Natural killer cell (primary cell): ENCODE results near the gene CCKAR. TPM values are rescaled to one million over a fixed set of nuclear protein-coding genes. Genes with fewer than 3 reads are reported as not detected.

Source experiments
- ATAC-seq, 3 donors: fragments of 150-1000 bp in 2 of 3; fragments of 200-7000 bp in 1 of 3; cut with Tn5 transposase; 1 replicate in 1 of 3; 2 replicates in 2 of 3; pipeline ENCODE4 v1.10.0; 2021; ENCODE audit warnings: mild to moderate bottlenecking in 2 of 3, moderate library complexity in 2 of 3
- DNase-seq, 2 donors: peaks; one replicate each; pipeline versions ENCODE4 v3.0.0 to v3.0.0-alpha.2; 2013 to 2021; ENCODE audit warnings: mixed read lengths in 1 of 2
- H3K27ac ChIP-seq: one replicate; pipeline ENCODE4 v1.5.1; 2013; ENCODE audit warnings: mild to moderate bottlenecking, low read length
- H3K27me3 ChIP-seq: one replicate; pipeline ENCODE4 v1.6.1; 2013; ENCODE audit warnings: low read length; ENCODE audit not compliant: control insufficient read depth, insufficient read depth
- H3K36me3 ChIP-seq: one replicate; pipeline ENCODE4 v1.6.1; 2013; ENCODE audit warnings: low read length; ENCODE audit not compliant: control insufficient read depth, insufficient read depth
- H3K4me1 ChIP-seq: one replicate; pipeline ENCODE4 v1.6.1; 2013; ENCODE audit warnings: low read length; ENCODE audit not compliant: control insufficient read depth, insufficient read depth
- H3K4me3 ChIP-seq: one replicate; pipeline ENCODE4 v1.5.1; 2013; ENCODE audit warnings: low read length
- H3K9me3 ChIP-seq: one replicate; pipeline ENCODE4 v1.6.1; 2013; ENCODE audit warnings: low read length; ENCODE audit not compliant: control insufficient read depth, insufficient read depth
- H3K27ac Mint-ChIP-seq, 2 donors: one replicate each; pipeline ENCODE4 v1.8.0; 2022; ENCODE audit warnings: mild to moderate bottlenecking in 2 of 2, mixed read lengths in 2 of 2, moderate library complexity in 1 of 2
- H3K27me3 Mint-ChIP-seq, 2 donors: one replicate each; pipeline ENCODE4 v1.8.0; 2022; ENCODE audit warnings: low read depth in 2 of 2, mixed read lengths in 2 of 2
- H3K36me3 Mint-ChIP-seq: one replicate; pipeline ENCODE4 v1.8.0; 2022; ENCODE audit warnings: mixed read lengths
- H3K4me1 Mint-ChIP-seq, 2 donors: one replicate each; pipeline ENCODE4 v1.8.0; 2022; ENCODE audit warnings: mixed read lengths in 2 of 2
- H3K4me3 Mint-ChIP-seq: one replicate; pipeline ENCODE4 v1.8.0; 2022; ENCODE audit warnings: mild to moderate bottlenecking, moderate library complexity, mixed read lengths
- H3K9me3 Mint-ChIP-seq, 2 donors: one replicate each; pipeline ENCODE4 v1.8.0; 2022; ENCODE audit warnings: mixed read lengths in 2 of 2
- WGBS: methylation state at CpG from one replicate; pipeline ENCODE4 v1.1.7; 2013; ENCODE audit warnings: missing lambda C conversion rate; ENCODE audit not compliant: insufficient coverage; 5-methylcytosine and 5-hydroxymethylcytosine counted together
- intact Hi-C: fragments of 100-400 bp; cut with micrococcal nuclease; formaldehyde crosslinking; loops from one replicate; pipeline ENCODE4 v1.14.2; 2022
- total RNA-seq, 4 donors: library from RNA; stranded (reverse); fragments of 120-200 nt in 1 of 4; gene quantifications; one replicate each; pipeline versions ENCODE4 v1.2.3 to v1.2.4, GENCODE V29; 2013 to 2022
- TF ChIP-seq, protein P1 (sequence below): fragments of 200-600 bp; IDR thresholded peaks from one replicate; pipeline ENCODE4 v1.8.0; 2022; ENCODE audit warnings: antibody characterized with exemption

The CCKAR gene
- total RNA-seq, 3 donors from 2014 or later (not counting 1 experiment from before 2014, with no cell fraction given): not detected

DNA sequence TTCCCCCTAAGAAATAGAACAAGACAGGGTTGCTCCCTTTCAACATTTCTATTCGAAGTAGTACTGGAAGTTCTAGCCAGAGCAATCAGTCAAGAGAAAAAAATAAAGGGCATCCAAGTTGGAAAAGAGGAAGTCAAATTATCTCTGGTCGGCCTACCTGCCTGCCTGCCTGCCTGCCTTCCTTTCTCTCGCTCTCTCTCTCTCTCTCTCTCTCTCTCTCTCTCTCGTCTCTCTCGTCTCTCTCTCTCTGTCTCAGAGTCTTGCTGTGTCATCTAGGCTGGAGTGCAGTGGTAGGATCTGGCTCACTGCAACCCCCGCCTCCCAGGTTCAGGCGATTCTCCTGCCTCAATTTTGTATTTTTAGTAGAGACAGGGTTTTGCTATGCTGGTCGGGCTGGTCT lies 42.9 kb downstream of the CCKAR start:
- 51% methylated on average over 4 of the region's 8 CpGs for WGBS
- Mint-ChIP-seq H3K4me3 (no peak overlapping the region), H3K27me3 (peaks cover 14 to 23% of the 10 kb centered on the region in 2 donors), H3K36me3 (no peaks in the 10 kb centered on the region), H3K27ac (no peak overlapping the region), H3K4me1 (no peaks in the 10 kb centered on the region), H3K9me3 (no peaks in the 10 kb centered on the region)
- ATAC-seq (no peak), DNase-seq (no peak)
- H3K27me3 ChIP-seq: no peaks in the 10 kb centered on the region
- H3K27ac ChIP-seq: no peak overlapping the region
- no peaks in the 10 kb centered on the region for H3K4me1 ChIP-seq
- no peaks in the 10 kb centered on the region for H3K9me3 ChIP-seq
- no peak overlapping the region for H3K4me3 ChIP-seq
- intact Hi-C loops: no loop called here
- TF ChIP-seq, protein P1, sequence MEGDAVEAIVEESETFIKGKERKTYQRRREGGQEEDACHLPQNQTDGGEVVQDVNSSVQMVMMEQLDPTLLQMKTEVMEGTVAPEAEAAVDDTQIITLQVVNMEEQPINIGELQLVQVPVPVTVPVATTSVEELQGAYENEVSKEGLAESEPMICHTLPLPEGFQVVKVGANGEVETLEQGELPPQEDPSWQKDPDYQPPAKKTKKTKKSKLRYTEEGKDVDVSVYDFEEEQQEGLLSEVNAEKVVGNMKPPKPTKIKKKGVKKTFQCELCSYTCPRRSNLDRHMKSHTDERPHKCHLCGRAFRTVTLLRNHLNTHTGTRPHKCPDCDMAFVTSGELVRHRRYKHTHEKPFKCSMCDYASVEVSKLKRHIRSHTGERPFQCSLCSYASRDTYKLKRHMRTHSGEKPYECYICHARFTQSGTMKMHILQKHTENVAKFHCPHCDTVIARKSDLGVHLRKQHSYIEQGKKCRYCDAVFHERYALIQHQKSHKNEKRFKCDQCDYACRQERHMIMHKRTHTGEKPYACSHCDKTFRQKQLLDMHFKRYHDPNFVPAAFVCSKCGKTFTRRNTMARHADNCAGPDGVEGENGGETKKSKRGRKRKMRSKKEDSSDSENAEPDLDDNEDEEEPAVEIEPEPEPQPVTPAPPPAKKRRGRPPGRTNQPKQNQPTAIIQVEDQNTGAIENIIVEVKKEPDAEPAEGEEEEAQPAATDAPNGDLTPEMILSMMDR: no peak
- H3K36me3 ChIP-seq: no peaks in the 10 kb centered on the region

DNA sequence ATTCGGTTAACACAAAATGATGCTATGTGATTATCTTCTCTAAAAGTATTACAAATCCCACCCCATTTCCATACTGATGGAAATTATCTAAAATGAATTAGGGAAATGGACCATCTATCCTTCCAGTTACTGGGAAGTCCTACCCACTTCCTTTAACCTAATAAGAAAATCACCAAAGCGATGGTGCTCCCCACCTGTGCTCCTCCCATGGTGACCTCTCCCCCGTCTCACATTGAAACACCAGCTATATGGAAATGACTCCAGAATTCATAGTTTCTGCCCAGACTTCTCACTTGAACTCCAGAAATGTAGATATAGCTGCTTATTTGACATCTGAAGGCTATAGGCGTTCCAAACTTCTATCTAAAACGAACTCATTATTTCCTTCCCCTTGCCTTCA lies 48.5 kb downstream of the CCKAR start:
- Mint-ChIP-seq H3K9me3 (no peaks in the 10 kb centered on the region), H3K27ac (no peak overlapping the region), H3K36me3 (no peaks in the 10 kb centered on the region), H3K27me3 (peaks cover 0 to 8% of the 10 kb centered on the region in 2 donors), H3K4me1 (peaks cover 0 to 5% of the 10 kb centered on the region in 2 donors), H3K4me3 (no peak overlapping the region)
- H3K9me3 ChIP-seq: no peaks in the 10 kb centered on the region
- WGBS: 96% methylated on average over 5 of the region's 5 CpGs
- TF ChIP-seq, protein P1: no peak
- intact Hi-C loops: no loop called here
- H3K4me3 ChIP-seq: no peak overlapping the region
- no peaks in the 10 kb centered on the region for H3K36me3 ChIP-seq
- no peak overlapping the region for H3K27ac ChIP-seq
- no peaks in the 10 kb centered on the region for H3K27me3 ChIP-seq
- DNase-seq (no peak), ATAC-seq (no peak)
- H3K4me1 ChIP-seq: no peaks in the 10 kb centered on the region

DNA sequence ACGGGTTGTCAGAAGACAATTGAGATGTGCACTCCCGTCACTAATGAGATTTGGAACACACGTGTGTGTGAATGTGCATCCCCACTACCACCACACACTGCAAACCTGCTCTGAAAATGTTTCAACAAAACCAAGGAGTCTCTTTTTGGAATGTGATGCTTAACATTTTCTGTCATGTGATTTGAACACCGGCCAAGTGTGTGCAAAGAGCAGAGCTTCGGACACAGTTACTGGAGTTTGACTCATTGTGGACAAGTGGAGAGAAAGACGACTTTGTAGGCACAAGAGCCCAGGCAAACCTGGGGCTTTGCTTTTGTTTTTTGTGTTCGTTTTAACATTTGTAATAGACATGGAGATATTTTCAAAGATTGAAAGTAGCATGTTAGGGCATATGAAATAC lies 49.2 kb downstream of the CCKAR start:
- Mint-ChIP-seq H3K27me3 (peaks cover 0 to 3% of the 10 kb centered on the region in 2 donors), H3K4me3 (no peak overlapping the region), H3K4me1 (peaks cover 0 to 5% of the 10 kb centered on the region in 2 donors), H3K36me3 (no peaks in the 10 kb centered on the region), H3K27ac (no peak overlapping the region), H3K9me3 (no peaks in the 10 kb centered on the region)
- DNase-seq: no peak
- intact Hi-C loops: no loop called here
- no peaks in the 10 kb centered on the region for H3K4me1 ChIP-seq
- no peaks in the 10 kb centered on the region for H3K9me3 ChIP-seq
- no peaks in the 10 kb centered on the region for H3K36me3 ChIP-seq
- TF ChIP-seq, protein P1: no peak
- WGBS: 89% methylated on average over 7 of the region's 7 CpGs
- no peak overlapping the region for H3K27ac ChIP-seq
- ATAC-seq: no peak
- no peaks in the 10 kb centered on the region for H3K27me3 ChIP-seq
- H3K4me3 ChIP-seq: no peak overlapping the region

DNA sequence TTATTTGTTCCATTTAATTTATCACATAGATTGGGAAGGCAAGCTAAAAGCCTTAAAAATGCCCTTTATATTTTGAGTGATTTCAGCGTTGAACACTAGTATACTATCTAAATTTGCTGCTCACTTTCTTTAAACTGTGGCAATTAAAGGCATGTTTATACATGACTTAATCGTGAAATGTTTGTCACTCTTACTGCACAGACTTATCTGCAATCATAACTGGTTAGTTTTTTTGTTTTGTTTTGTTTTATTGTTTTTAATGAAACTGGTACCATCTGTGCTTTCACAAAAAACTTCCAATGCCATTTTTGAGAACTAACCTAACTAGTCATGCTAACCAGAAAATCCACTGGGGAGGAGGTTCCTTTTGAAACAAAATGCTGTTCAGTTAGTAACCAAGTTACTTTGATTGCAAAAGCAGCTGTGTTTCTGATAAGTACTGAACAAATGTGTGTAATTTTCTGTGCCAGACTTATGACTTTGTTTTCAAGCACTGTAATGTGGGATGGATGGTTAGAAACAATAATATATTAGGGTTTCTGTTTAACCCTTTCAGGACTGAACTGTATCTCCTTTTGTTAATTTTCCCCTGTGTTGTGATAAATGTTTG lies 56.1 kb downstream of the CCKAR start:
- WGBS: 100% methylated on average over 1 of the region's 2 CpGs
- H3K27me3 Mint-ChIP-seq: no peaks in the 10 kb centered on the region
- Histone ChIP-seq H3K27me3 (no peaks in the 10 kb centered on the region), H3K4me3 (no peak overlapping the region), H3K27ac (no peak overlapping the region), H3K36me3 (peaks cover 16% of the 10 kb centered on the region), H3K4me1 (no peaks in the 10 kb centered on the region), H3K9me3 (no peaks in the 10 kb centered on the region)
- intact Hi-C loops: no loop called here
- H3K9me3 Mint-ChIP-seq: no peaks in the 10 kb centered on the region
- H3K4me1 Mint-ChIP-seq: no peaks in the 10 kb centered on the region
- H3K4me3 Mint-ChIP-seq: no peak overlapping the region
- H3K27ac Mint-ChIP-seq: no peak overlapping the region
- peaks cover 12% of the 10 kb centered on the region for H3K36me3 Mint-ChIP-seq
- TF ChIP-seq, protein P1: no peak
- ATAC-seq (no peak), DNase-seq (no peak)
